Body of pancreas (tissue), 4 donors: ENCODE measurements around the gene UST. TPM values are rescaled to one million over a fixed set of nuclear protein-coding genes. Genes with fewer than 3 reads are reported as not detected.

Experiments used
- ATAC-seq: fragments of 150-250 bp; one replicate; pipeline ENCODE4 v1.9.1; 2016
- DNase-seq, 4 donors: peaks; one replicate each; pipeline ENCODE4 v3.0.0-alpha.2; 2019
- H3K27ac ChIP-seq, 4 donors: fragments of 200-600 bp; sonication (generic); 1 replicate in 3 of 4; 2 replicates in 1 of 4; pipeline versions ENCODE4 v1.5.1 to v1.6.1; 2016 to 2019; ENCODE audit warnings: mild to moderate bottlenecking in 1 of 4, mixed read lengths in 1 of 4, moderate library complexity in 1 of 4
- H3K27me3 ChIP-seq, 2 donors: fragments of 200-600 bp; sonication (generic); one replicate each; pipeline ENCODE4 v1.6.0; 2016; ENCODE audit warnings: mild to moderate bottlenecking in 1 of 2
- H3K36me3 ChIP-seq, 2 donors: fragments of 200-600 bp; sonication (generic); replicated peaks in 1 of 2; 2 replicates each; pipeline ENCODE4 v1.5.1; 2016; ENCODE audit warnings: low read depth in 2 of 2; ENCODE audit not compliant: insufficient read depth in 1 of 2
- H3K4me1 ChIP-seq: fragments of 200-600 bp; sonication (generic); one replicate; pipeline ENCODE4 v1.6.0; 2016
- H3K4me3 ChIP-seq, 2 donors: fragments of 200-600 bp; sonication (generic); 1 replicate in 1 of 2; 2 replicates in 1 of 2; pipeline ENCODE4 v1.5.1; 2016 to 2019
- H3K9me3 ChIP-seq, 3 donors: fragments of 200-600 bp; sonication (generic); 1 replicate in 2 of 3; 2 replicates in 1 of 3; pipeline ENCODE4 v1.5.1; 2016
- CTCF ChIP-seq, 7 experiments: fragments of 450-650 bp in 4 of 7; fragments of 200-600 bp in 3 of 7; sonication (generic) in 3 of 7; IDR thresholded peaks; one replicate each; pipeline ENCODE4 v1.5.1; 2016 to 2019; ENCODE audit warnings: antibody characterized with exemption in 7 of 7
- POLR2A ChIP-seq, 3 donors: fragments of 450-650 bp; IDR thresholded peaks; one replicate each; pipeline ENCODE4 v1.6.1; 2016; ENCODE audit warnings: antibody characterized with exemption in 3 of 3, mild to moderate bottlenecking in 2 of 3
- WGBS, 2 donors: methylation state at CpG; one replicate each; pipeline ENCODE4 v1.1.5; 2017; 5-methylcytosine and 5-hydroxymethylcytosine counted together
- intact Hi-C: fragments of 100-400 bp; cut with DNase I; formaldehyde crosslinking; loops from one replicate; pipeline ENCODE4 v1.15.1; 2023
- total RNA-seq, 2 donors: library from RNA; depleted of rRNA; stranded (reverse); fragments of >200 nt; gene quantifications; one replicate each; pipeline ENCODE4 v1.1.0, GENCODE V29; 2016

Gene UST
- total RNA-seq, 2 donors from 2014 or later, result 11.4 to 28.3 TPM

GRCh38 chr6:149055195-149055899 lies 308.5 kb downstream of the UST start:
- Histone ChIP-seq H3K9me3 (no peaks in the 10 kb centered on the region), H3K36me3 (no peaks in the 10 kb centered on the region), H3K27ac (peak overlapping the region in 3 of 4 donors; percentile 47 to 72 (median 62)), H3K4me1 (peaks cover 66% of the 10 kb centered on the region), H3K4me3 (no peak overlapping the region), H3K27me3 (no peaks in the 10 kb centered on the region)
- ATAC-seq (no peak), DNase-seq (no peak)
- WGBS, 2 donors, result 28 to 31% methylated on average over 5 of the region's 5 CpGs
- intact Hi-C loops, result no loop called here
- no peak for TF ChIP-seq CTCF (IDR thresholded peaks at IDR 0.05)
- TF ChIP-seq POLR2A (IDR thresholded peaks at IDR 0.05), result no peak

- peak overlapping the region in 2 of 4 donors; percentile 3 to 48 for H3K27ac ChIP-seq
- intact Hi-C loops, result no loop called here
- WGBS, 2 donors, result 19 to 34% methylated on average over 4 of the region's 4 CpGs
- TF ChIP-seq POLR2A (IDR thresholded peaks at IDR 0.05) (no peak), CTCF (IDR thresholded peaks at IDR 0.05) (no peak)
- H3K4me3 ChIP-seq, result no peak overlapping the region
- no peaks in the 10 kb centered on the region for H3K27me3 ChIP-seq
- H3K4me1 ChIP-seq, result peaks cover 82% of the 10 kb centered on the region
- no peak for ATAC-seq
- no peaks in the 10 kb centered on the region for H3K36me3 ChIP-seq
- no peaks in the 10 kb centered on the region for H3K9me3 ChIP-seq
- DNase-seq, result peak in 2 of 4 donors; percentile 35 to 52
Observed at GRCh38 chr6:149056777-149057463, 310.1 kb downstream of the UST start.

- Histone ChIP-seq H3K27me3 (no peaks in the 10 kb centered on the region), H3K9me3 (no peaks in the 10 kb centered on the region), H3K4me3 (no peak overlapping the region), H3K4me1 (peaks cover 87% of the 10 kb centered on the region), H3K36me3 (no peaks in the 10 kb centered on the region), H3K27ac (peak overlapping the region in 1 of 4 donors; percentile 3)
- ATAC-seq (no peak), DNase-seq (no peak)
- WGBS, 2 donors, result 44 to 50% methylated on average over 1 of the region's 1 CpG
- intact Hi-C loops, result no loop called here
- TF ChIP-seq POLR2A (IDR thresholded peaks at IDR 0.05) (no peak), CTCF (IDR thresholded peaks at IDR 0.05) (no peak)
Observed at GRCh38 chr6:149057464-149057840, 310.6 kb downstream of the UST start.

- DNase-seq (no peak), ATAC-seq (no peak)
- Histone ChIP-seq H3K36me3 (no peaks in the 10 kb centered on the region), H3K4me1 (peaks cover 80% of the 10 kb centered on the region), H3K27me3 (no peaks in the 10 kb centered on the region), H3K27ac (no peak overlapping the region), H3K4me3 (no peak overlapping the region), H3K9me3 (no peaks in the 10 kb centered on the region)
- intact Hi-C loops, result no loop called here
- 87 to 95% methylated on average over 7 of the region's 7 CpGs for WGBS, 2 donors
- no peak for TF ChIP-seq CTCF (IDR thresholded peaks at IDR 0.05)
- no peak for TF ChIP-seq POLR2A (IDR thresholded peaks at IDR 0.05)
Observed at GRCh38 chr6:149059557-149059956, 312.7 kb downstream of the UST start.
